HG02840 (cell line): ENCODE data around the gene MGMT.

Experiments used
- ATAC-seq: cut with Tn5 transposase; IDR thresholded peaks from one replicate; pipeline ENCODE4 v1.9.1; 2021; ENCODE audit warnings: mild to moderate bottlenecking, moderate library complexity, moderate number of reproducible peaks; ENCODE audit not compliant: unreplicated experiment, low FRiP score

The MGMT gene

GRCh38 chr10:129779126-129780111 is 312.4 kb downstream of the MGMT start:
- no peak for ATAC-seq

DNA sequence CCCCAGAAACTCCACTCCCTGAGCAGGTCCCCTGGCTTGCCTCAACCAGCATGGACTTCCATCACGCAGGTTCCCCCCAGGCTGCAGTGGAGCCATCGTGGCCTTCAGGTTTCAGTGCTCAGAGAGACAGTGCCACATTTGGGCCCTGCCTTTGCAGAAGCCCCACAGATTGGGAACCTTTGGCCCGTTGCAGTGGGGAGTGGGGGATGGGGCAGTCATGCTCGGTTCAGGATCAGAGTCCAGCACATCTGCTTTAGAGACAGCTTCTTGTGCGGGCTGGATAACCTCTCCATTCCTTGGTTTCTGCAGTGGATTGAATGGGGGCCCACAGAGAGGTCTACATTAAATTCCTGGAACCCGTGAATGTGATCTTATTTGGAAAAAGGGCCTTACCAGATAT is 313.2 kb downstream of the MGMT start:
- ATAC-seq: no peak

GRCh38 chr10:129780901-129781795 is 314.1 kb downstream of the MGMT start:
- ATAC-seq: no peak

- ATAC-seq: no peak
Observed at GRCh38 chr10:129784291-129784690, 317.2 kb downstream of the MGMT start.

DNA sequence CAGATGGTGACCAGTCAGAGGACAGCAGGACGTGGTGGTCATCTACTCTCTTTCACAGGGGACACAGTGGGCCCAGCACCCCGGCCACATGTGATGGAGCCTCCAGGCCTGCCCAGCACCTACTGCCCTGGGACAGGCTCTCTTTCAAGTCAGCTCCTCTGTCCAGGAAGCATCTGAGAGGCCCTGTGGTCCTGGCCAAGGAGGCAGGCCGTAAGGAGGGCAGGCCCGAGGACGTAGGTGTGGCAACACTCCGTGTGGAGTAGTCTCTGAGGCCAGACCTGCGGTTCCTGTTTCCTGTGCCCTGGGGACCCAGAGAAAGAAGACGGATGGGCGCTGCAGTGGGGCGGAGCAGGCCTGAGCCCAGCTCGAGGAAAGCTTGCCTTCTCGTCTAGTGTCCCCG is 317.9 kb downstream of the MGMT start:
- ATAC-seq: no peak

DNA sequence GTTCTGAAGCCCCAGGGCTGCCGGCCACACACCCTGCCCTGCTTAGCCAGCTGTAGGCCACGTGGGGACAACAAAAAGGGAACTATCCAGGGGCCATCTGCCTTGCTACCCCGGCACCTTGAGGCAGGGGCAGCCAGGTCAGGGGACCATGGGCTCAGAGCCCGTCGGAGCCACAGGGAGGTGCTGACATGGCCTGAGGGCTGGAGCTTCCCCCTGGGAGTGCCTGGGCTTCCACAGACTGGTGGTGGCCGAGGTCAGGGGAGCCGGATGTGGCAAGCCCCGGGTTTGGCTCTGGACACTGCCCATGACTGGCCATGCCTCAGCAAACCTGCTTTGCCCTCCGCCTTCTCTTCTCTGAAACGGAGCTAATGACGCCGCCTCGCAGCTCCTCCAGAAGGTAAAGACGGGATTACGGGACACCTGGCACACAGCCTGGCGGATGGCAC is 318.5 kb downstream of the MGMT start:
- no peak for ATAC-seq

- ATAC-seq: no peak
Observed at GRCh38 chr10:129786216-129786615, 319.2 kb downstream of the MGMT start.

DNA sequence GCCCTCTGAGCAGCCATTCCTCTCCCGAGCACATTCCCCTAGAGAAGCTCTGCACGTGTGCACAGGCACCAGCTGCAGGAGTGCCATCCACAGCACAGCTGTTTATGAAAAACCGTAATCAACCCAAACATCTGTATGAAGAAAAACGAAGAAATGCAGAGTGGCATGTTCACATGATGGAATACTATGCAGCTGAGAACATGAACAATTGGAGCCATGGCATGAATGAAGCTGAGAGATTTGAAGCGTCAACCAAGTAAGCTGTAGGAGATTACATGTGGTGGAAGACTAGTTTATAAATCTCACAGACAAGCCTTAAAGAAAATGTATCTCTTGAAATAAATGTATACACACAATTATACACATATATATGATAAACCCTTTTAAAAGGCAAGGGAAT is 320.5 kb downstream of the MGMT start:
- no peak for ATAC-seq

GRCh38 chr10:129788215-129788614 is 321.2 kb downstream of the MGMT start:
- no peak for ATAC-seq

GRCh38 chr10:129790715-129791446 is 323.8 kb downstream of the MGMT start:
- ATAC-seq: no peak

DNA sequence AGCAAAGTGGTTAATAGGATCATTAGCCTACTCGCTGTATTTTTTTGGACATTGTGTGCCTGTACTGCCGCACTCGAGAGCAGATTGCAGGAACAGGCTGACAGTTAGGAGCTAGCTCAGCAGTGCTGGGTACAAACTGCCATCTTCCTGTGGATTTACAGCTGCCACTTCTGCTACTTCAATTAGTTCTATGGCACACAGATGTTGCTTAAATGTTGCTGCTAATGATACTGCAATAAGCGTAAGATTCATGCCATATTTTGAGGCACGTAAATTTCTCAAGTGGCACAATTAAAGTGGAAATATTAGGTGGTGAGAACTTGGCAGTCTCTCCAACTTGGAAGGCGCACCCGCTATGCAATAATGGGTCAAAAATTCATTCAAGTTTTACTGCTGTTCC is 325.1 kb downstream of the MGMT start:
- ATAC-seq: no peak

GRCh38 chr10:129792864-129793263 is 325.8 kb downstream of the MGMT start:
- ATAC-seq: no peak

GRCh38 chr10:129793479-129793878 is 326.4 kb downstream of the MGMT start:
- ATAC-seq: no peak

DNA sequence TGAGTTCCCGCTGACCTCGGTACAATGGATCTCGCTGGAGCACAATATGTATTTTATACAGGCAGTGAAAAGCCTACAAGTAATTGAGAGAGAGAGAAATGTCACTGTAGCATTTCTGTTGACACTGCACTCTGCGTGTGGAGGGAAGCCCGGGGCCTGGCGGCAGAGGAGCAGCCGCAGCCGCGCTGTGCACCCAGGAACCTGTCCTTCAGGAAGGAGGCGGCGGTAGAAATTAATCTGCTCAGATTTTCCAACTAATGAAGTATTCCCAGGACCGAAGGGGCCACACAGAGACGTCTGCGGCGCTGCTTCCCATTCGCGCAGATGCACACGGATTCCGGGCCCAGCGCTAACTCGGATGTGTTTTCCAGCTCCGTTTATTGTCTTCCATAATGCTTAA is 327.0 kb downstream of the MGMT start:
- no peak for ATAC-seq

DNA sequence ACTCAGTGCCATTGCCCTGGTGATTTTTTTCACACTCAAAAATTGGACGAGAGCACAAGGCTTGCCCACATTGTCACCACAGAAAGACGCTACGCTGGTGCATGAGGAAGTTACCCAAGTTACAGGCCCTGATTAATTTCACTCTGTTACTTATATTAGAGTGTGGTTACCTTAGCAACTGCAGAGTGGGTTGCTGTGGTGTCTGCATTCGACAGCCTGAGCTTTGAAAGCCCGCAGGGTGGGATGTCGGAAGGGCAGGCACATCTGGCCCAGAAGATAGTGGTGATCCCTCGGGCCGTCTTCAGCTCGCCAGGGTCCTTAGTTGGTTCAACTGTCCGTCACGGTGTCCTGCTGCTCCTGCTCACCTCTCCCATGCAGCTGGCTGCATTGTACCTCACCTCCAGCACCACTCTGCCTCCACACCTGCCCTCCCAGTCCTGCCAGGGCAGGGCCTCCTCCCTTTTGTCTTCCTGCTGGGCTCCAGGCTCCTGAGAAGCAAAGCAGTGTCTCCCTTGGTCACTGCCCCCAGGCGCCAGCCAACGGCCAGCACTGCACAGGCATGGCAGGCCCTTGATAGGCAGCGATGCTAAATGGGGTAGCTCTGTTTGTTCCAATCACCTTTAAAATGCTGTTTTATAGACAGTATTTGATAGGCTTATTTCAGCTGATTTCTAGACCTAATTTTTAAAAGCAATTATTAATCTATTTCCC is 329.8 kb downstream of the MGMT start:
- no peak for ATAC-seq

DNA sequence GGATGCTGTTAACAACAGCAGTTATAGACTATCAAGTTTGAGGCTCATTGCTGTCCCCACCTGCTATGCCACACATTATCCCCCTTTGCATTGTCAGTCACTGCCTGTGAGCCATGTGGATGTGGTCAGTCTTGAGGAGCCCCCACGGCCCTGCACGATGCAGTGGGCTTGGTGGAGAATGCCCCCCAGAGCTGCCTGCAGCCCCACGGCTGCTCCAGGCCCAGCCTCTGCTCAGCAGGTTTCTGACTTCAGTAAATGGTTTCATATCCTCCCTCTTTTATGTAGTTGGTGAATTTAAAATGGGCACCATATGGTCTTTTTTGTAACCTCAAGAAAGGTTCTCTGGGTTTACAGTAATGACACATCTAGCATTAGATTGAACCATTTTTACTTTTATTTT is 332.9 kb downstream of the MGMT start:
- no peak for ATAC-seq

- no peak for ATAC-seq
Observed at GRCh38 chr10:129800796-129801340, 333.8 kb downstream of the MGMT start.

DNA sequence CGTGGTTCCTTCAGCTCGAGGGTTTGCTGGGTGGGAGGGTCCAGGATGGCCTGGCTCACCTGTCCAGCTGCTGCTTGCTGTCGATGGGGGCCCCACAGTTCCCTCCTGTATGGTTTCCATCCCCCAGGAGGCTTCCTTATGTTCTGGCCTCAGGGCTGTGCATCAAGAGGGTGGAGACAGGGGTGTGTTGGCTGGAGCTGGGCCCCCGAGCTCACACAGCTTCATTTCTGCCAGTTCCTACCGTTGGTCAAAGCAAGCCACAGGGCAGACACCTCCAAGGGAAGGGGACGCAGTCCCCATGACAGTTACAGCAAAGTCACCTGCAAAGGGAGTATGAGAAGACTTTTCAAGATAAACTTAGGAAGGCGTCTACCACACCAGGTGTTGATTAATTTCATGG is 340.2 kb downstream of the MGMT start:
- no peak for ATAC-seq

GRCh38 chr10:129808092-129808983 is 341.3 kb downstream of the MGMT start:
- no peak for ATAC-seq
